Ascending aorta (tissue), 2 donors: ENCODE data around the gene LDLRAD4. TPM values are rescaled to one million over a fixed set of nuclear protein-coding genes. Genes with fewer than 3 reads are reported as not detected.
"Not testable (repeated sequence)": the region's sequence is repeated elsewhere in the genome, so short reads cannot be mapped to it uniquely, and the experiment has no call there.

ENCODE experiments used
- DNase-seq, 2 donors: peaks; one replicate each; pipeline ENCODE4 v3.0.0-alpha.2; 2019; ENCODE audit warnings: low spot score in 2 of 2
- H3K27ac ChIP-seq, 2 donors: fragments of 200-600 bp; sonication (generic); one replicate each; pipeline ENCODE4 v1.5.1; 2016 to 2017; ENCODE audit warnings: mild to moderate bottlenecking in 1 of 2
- H3K27me3 ChIP-seq: fragments of 200-600 bp; sonication (generic); one replicate; pipeline ENCODE4 v1.5.1; 2017
- H3K36me3 ChIP-seq, 2 donors: fragments of 200-600 bp; sonication (generic); one replicate each; pipeline ENCODE4 v1.5.1; 2016
- H3K4me1 ChIP-seq, 2 donors: fragments of 200-600 bp; sonication (generic); one replicate each; pipeline ENCODE4 v1.5.1; 2016 to 2017; ENCODE audit warnings: mild to moderate bottlenecking in 1 of 2
- H3K4me3 ChIP-seq, 2 donors: fragments of 200-600 bp; sonication (generic); one replicate each; pipeline ENCODE4 v1.5.1; 2016 to 2017; ENCODE audit warnings: mild to moderate bottlenecking in 1 of 2
- H3K9me3 ChIP-seq, 2 donors: fragments of 200-600 bp; sonication (generic); one replicate each; pipeline ENCODE4 v1.5.1; 2016
- CTCF ChIP-seq, 3 experiments: fragments of 200-600 bp in 2 of 3; fragments of 450-650 bp in 1 of 3; sonication (generic) in 2 of 3; IDR thresholded peaks; one replicate each; pipeline ENCODE4 v1.5.1; 2016 to 2019; ENCODE audit warnings: antibody characterized with exemption in 3 of 3, mild to moderate bottlenecking in 1 of 3, moderate library complexity in 1 of 3
- intact Hi-C: fragments of 100-400 bp; cut with DNase I; formaldehyde crosslinking; loops from one replicate; pipeline ENCODE4 v1.15.1; 2023
- total RNA-seq: library from RNA; depleted of rRNA; stranded (reverse); fragments of >200 nt; gene quantifications from one replicate; pipeline ENCODE4 v1.1.0, GENCODE V29; 2016

The LDLRAD4 gene
- total RNA-seq, 1 donor from 2014 or later = 21.0 TPM

GRCh38 chr18:13260935-13261640 lies 42.5 kb downstream of the LDLRAD4 start:
- Histone ChIP-seq H3K4me3 (peak overlapping the region; percentile 5 to 19), H3K36me3 (no peaks in the 10 kb centered on the region), H3K4me1 (peaks cover 30 to 67% of the 10 kb centered on the region in 2 donors), H3K27me3 (no peaks in the 10 kb centered on the region), H3K9me3 (no peaks in the 10 kb centered on the region), H3K27ac (peak overlapping the region; percentile 85 to 88)
- intact Hi-C loops = loop anchor here (1.0 to 2.0 kb wide), 3 partner anchors 44 to 114 kb away; no protein-coding TSS in a partner anchor
- no peak for TF ChIP-seq CTCF (IDR thresholded peaks at IDR 0.05)
- no peak for DNase-seq

GRCh38 chr18:13261661-13262357 lies 43.2 kb downstream of the LDLRAD4 start:
- intact Hi-C loops = loop anchor here (1.0 to 2.0 kb wide), 3 partner anchors 45 to 113 kb away; no protein-coding TSS in a partner anchor
- no peak for DNase-seq
- no peak overlapping the region for H3K4me3 ChIP-seq
- H3K4me1 ChIP-seq = peaks cover 34 to 74% of the 10 kb centered on the region in 2 donors
- peak overlapping the region; percentile 85 to 88 for H3K27ac ChIP-seq
- TF ChIP-seq CTCF (IDR thresholded peaks at IDR 0.05) = no peak
- no peaks in the 10 kb centered on the region for H3K9me3 ChIP-seq
- H3K36me3 ChIP-seq = no peaks in the 10 kb centered on the region
- H3K27me3 ChIP-seq = no peaks in the 10 kb centered on the region

GRCh38 chr18:13262358-13262680 lies 43.8 kb downstream of the LDLRAD4 start:
- DNase-seq, H3K9me3 ChIP-seq, H3K36me3 ChIP-seq, H3K27me3 ChIP-seq, H3K4me3 ChIP-seq, intact Hi-C loops: not testable (repeated sequence)
- peaks cover 39 to 77% of the 10 kb centered on the region in 2 donors for H3K4me1 ChIP-seq
- H3K27ac ChIP-seq = peak overlapping the region; percentile 85 to 88

- Histone ChIP-seq H3K9me3 (no peaks in the 10 kb centered on the region), H3K4me3 (no peak overlapping the region), H3K27ac (peak overlapping the region; percentile 57 to 88), H3K27me3 (no peaks in the 10 kb centered on the region), H3K36me3 (no peaks in the 10 kb centered on the region), H3K4me1 (peaks cover 46 to 84% of the 10 kb centered on the region in 2 donors)
- no peak for DNase-seq
- TF ChIP-seq CTCF (IDR thresholded peaks at IDR 0.05) = no peak
- intact Hi-C loops = no loop called here
These were observed 44.5 kb downstream of the LDLRAD4 start for GRCh38 chr18:13262839-13263691.

- intact Hi-C loops = loop anchor here (5.0 kb wide), 1 partner anchor 173 kb away; no protein-coding TSS in a partner anchor
- H3K4me3 ChIP-seq = no peak overlapping the region
- TF ChIP-seq CTCF (IDR thresholded peaks at IDR 0.05) = no peak
- no peak for DNase-seq
- no peaks in the 10 kb centered on the region for H3K9me3 ChIP-seq
- peak overlapping the region; percentile 72 to 88 for H3K27ac ChIP-seq
- peaks cover 53 to 89% of the 10 kb centered on the region in 2 donors for H3K4me1 ChIP-seq
- no peaks in the 10 kb centered on the region for H3K27me3 ChIP-seq
- H3K36me3 ChIP-seq = no peaks in the 10 kb centered on the region
These were observed 45.8 kb downstream of the LDLRAD4 start for GRCh38 chr18:13264091-13265007.
